Subcutaneous abdominal adipose tissue (tissue), 5 donors: Measurements from ENCODE around the gene MRPL37.

Source experiments
- H3K27ac ChIP-seq: one replicate; pipeline ENCODE4 v1.7.0; 2013; ENCODE audit warnings: low read depth, mild to moderate bottlenecking, inconsistent platforms, low read length, moderate library complexity
- H3K27me3 ChIP-seq, 5 donors: one replicate each; pipeline ENCODE4 v1.7.0; 2013; ENCODE audit warnings: low read length in 5 of 5, inconsistent platforms in 1 of 5; ENCODE audit not compliant: control insufficient read depth in 5 of 5, insufficient read depth in 4 of 5
- H3K36me3 ChIP-seq, 5 donors: one replicate each; pipeline ENCODE4 v1.7.0; 2013; ENCODE audit warnings: low read length in 5 of 5; ENCODE audit not compliant: control insufficient read depth in 5 of 5, insufficient read depth in 5 of 5
- H3K4me1 ChIP-seq, 5 donors: one replicate each; pipeline ENCODE4 v1.7.0; 2013; ENCODE audit warnings: low read length in 5 of 5, mild to moderate bottlenecking in 3 of 5, moderate library complexity in 1 of 5; ENCODE audit not compliant: control insufficient read depth in 5 of 5, insufficient read depth in 5 of 5
- H3K4me3 ChIP-seq, 5 donors: one replicate each; pipeline ENCODE4 v1.7.0; 2013; ENCODE audit warnings: low read length in 5 of 5, low read depth in 1 of 5
- H3K9ac ChIP-seq, 5 donors: one replicate each; pipeline ENCODE4 v1.7.0; 2013; ENCODE audit warnings: low read length in 5 of 5, mild to moderate bottlenecking in 4 of 5, moderate library complexity in 3 of 5
- H3K9me3 ChIP-seq, 5 donors: one replicate each; pipeline ENCODE4 v1.7.0; 2013; ENCODE audit warnings: low read length in 5 of 5; ENCODE audit not compliant: control insufficient read depth in 5 of 5
- donor health status: healthy.
- donor health status: healthy.
- donor health status: healthy.
- donor health status: healthy.
- donor health status: healthy.

MRPL37 gene

GRCh38 chr1:54171606-54172005, 28.4 kb upstream of the MRPL37 start:
- Histone ChIP-seq H3K36me3 (peaks cover 0 to 16% (median 5%) of the 10 kb centered on the region in 5 donors), H3K9ac (no peak overlapping the region), H3K9me3 (no peaks in the 10 kb centered on the region), H3K4me1 (peaks cover 2 to 12% (median 11%) of the 10 kb centered on the region in 5 donors), H3K27ac (no peak overlapping the region), H3K27me3 (no peaks in the 10 kb centered on the region), H3K4me3 (no peak overlapping the region)

DNA sequence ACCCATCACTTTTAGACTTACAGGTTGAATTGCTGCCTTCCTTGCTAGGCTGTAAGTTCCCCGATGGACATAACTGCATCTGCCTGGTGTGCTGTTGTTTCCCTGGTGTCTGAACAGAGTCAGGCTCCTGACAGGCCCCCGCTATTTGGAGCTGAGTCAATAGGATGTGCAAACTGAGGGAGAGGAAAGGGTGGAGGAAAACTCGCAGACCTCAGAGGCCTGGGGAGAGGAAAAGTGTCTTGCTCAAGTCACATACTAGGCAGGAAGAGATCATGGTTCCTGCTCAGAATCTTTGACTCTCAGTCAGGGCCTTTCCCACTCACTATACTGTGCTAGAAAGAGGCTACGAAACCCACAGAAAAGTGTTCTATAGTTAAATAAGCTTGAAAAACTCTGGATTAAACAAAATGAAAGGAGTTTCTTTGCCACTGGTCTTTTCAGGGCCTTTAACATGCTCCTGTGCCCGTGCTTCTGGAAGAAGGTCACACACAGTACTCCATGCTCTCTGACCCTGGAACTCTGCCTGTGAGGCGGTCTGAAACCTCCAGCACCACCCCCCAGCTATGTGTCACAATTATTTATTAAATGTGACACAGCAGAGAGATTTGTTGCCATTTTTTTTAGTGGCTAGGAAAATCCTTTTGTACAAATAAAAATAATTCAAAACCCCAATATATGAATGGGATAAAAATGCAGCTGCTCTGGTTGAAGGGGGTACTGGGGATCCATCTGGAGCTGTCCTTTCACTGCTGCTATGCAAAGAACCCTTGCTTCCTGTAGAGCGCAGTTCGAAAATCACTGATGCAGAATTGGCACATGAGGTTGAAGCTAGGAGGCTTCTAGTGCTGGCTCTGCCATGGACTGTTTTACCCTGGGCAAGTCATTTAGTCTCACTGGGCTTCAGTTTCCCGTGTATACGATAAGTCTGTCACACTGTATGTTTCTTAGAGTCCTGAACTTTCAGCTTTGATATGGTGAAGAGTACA, 27.1 kb upstream of the MRPL37 start:
- H3K27me3 ChIP-seq, result no peaks in the 10 kb centered on the region
- H3K4me3 ChIP-seq, result no peak overlapping the region
- H3K4me1 ChIP-seq, result peaks cover 0 to 12% (median 11%) of the 10 kb centered on the region in 5 donors
- peaks cover 0 to 28% (median 5%) of the 10 kb centered on the region in 5 donors for H3K36me3 ChIP-seq
- H3K9me3 ChIP-seq, result no peaks in the 10 kb centered on the region
- peak overlapping the region; percentile 13 for H3K27ac ChIP-seq
- H3K9ac ChIP-seq, result peak overlapping the region in 2 of 5 donors; percentile 41 to 45

- H3K27ac ChIP-seq, result peak overlapping the region; percentile 13
- H3K4me3 ChIP-seq, result no peak overlapping the region
These were observed 26.3 kb upstream of the MRPL37 start for GRCh38 chr1:54173681-54174080.

DNA sequence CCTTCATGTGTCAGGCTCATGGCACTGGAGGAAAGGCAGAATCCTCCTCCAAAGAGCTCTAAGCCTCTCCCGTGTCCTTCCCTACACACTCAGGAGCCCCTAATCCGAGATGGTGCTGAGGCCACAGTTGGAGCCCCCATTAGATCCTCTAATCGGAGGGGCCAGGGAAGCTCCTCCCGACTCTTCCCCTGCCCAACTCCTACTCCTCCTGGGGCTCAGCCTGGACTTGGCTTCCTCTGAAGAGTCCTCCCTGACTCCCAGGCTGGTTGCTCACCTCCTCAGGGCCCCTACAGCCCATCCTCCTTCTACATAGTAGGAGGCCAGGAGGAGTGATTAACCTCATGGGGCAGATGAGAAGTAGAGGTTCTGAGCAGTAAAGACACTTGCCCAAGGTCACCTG, 25.9 kb upstream of the MRPL37 start:
- no peaks in the 10 kb centered on the region for H3K9me3 ChIP-seq
- H3K27ac ChIP-seq, result no peak overlapping the region
- peaks cover 0 to 12% (median 11%) of the 10 kb centered on the region in 5 donors for H3K4me1 ChIP-seq
- peaks cover 0 to 40% (median 13%) of the 10 kb centered on the region in 5 donors for H3K36me3 ChIP-seq
- H3K27me3 ChIP-seq, result no peaks in the 10 kb centered on the region
- H3K9ac ChIP-seq, result no peak overlapping the region
- no peak overlapping the region for H3K4me3 ChIP-seq

More at GRCh38 chr1:54173681-54174080, 26.3 kb upstream of the MRPL37 start:
- no peaks in the 10 kb centered on the region for H3K27me3 ChIP-seq
- H3K36me3 ChIP-seq, result peaks cover 0 to 36% (median 9%) of the 10 kb centered on the region in 5 donors
- H3K9ac ChIP-seq, result no peak overlapping the region
- H3K4me1 ChIP-seq, result peaks cover 0 to 12% (median 11%) of the 10 kb centered on the region in 5 donors
- no peaks in the 10 kb centered on the region for H3K9me3 ChIP-seq

DNA sequence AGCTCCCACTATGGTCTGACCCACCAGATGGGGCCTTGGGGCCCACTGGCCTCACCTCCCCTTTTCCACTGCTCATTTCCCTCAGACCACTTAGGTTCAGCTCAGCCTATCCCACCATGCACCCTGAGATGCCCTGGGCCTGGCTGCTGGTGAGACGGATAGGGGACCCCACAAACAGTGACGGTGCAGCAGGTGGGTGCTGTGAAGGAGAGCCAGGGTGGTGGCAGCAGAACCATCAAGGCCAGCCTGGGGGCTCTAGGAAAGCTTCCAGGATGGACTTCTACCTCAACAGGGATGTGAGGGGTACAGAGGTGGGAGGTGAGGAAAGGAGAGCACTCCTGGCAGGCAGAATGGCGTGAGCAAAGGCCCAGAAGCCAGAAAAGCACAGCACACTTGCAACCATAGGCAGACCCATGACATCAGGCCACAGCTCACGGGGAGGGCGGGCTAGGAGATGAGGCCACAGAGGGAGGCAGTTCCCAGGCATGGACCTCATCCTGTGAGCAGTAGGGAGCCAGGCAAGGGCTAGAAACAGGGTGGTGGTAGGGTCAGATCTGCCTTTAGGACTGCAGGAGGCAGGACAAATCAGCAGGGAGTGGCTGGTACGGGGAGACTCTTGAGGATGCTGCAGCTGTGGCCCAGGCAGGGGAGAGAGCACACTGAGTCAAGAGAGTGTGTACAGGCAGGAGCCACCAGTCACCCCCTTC, 23.2 kb upstream of the MRPL37 start:
- Histone ChIP-seq H3K27me3 (no peaks in the 10 kb centered on the region), H3K27ac (no peak overlapping the region), H3K9me3 (no peaks in the 10 kb centered on the region), H3K36me3 (peaks cover 0 to 53% (median 27%) of the 10 kb centered on the region in 5 donors), H3K4me1 (peaks cover 0 to 12% (median 11%) of the 10 kb centered on the region in 5 donors), H3K9ac (no peak overlapping the region), H3K4me3 (no peak overlapping the region)

GRCh38 chr1:54177726-54178125, 22.2 kb upstream of the MRPL37 start:
- no peaks in the 10 kb centered on the region for H3K27me3 ChIP-seq
- no peak overlapping the region for H3K4me3 ChIP-seq
- H3K27ac ChIP-seq, result no peak overlapping the region
- H3K9ac ChIP-seq, result no peak overlapping the region
- H3K9me3 ChIP-seq, result no peaks in the 10 kb centered on the region
- H3K4me1 ChIP-seq, result peaks cover 0 to 10% (median 9%) of the 10 kb centered on the region in 5 donors
- peaks cover 0 to 53% (median 29%) of the 10 kb centered on the region in 5 donors for H3K36me3 ChIP-seq

DNA sequence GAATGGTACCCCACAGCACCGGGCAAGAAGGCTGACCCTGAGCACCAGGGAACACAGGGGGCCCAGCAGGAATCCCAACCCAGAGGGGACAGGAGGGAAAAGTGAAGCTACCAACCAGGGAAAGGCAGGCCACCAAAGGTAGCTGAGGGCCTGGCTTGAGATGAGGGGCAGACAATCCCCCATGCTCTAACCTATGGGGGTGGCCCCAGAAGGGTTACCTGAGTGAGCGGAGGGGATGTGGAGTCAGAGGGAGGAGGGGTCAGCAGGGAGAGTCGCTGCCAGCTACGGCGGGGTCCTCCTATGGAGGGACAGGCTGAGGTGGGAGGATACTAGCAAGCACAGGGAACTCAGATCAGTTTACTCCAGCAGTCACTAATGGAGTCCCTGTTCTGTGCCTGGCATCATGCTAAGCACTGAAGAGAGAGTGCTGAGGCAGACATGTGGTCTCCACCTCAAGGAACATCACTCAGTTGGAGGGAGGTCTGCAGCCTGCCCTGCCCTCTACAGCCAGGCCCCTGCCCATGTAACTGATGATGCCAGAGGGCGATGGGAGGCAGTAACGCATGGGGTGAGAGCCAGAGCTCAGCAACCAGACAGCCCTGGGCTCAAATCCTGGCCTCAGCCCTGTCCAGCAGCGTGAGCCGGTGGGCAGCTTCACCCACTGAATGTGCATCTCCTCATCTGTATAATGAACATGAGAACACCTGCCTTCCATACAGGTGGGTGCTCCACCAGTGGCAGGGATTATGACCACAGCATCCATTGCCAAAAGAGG, 21.5 kb upstream of the MRPL37 start:
- no peak overlapping the region for H3K9ac ChIP-seq
- no peak overlapping the region for H3K27ac ChIP-seq
- peaks cover 0 to 54% (median 31%) of the 10 kb centered on the region in 5 donors for H3K36me3 ChIP-seq
- no peaks in the 10 kb centered on the region for H3K9me3 ChIP-seq
- H3K27me3 ChIP-seq, result no peaks in the 10 kb centered on the region
- peaks cover 0 to 3% (median 2%) of the 10 kb centered on the region in 5 donors for H3K4me1 ChIP-seq
- no peak overlapping the region for H3K4me3 ChIP-seq

DNA sequence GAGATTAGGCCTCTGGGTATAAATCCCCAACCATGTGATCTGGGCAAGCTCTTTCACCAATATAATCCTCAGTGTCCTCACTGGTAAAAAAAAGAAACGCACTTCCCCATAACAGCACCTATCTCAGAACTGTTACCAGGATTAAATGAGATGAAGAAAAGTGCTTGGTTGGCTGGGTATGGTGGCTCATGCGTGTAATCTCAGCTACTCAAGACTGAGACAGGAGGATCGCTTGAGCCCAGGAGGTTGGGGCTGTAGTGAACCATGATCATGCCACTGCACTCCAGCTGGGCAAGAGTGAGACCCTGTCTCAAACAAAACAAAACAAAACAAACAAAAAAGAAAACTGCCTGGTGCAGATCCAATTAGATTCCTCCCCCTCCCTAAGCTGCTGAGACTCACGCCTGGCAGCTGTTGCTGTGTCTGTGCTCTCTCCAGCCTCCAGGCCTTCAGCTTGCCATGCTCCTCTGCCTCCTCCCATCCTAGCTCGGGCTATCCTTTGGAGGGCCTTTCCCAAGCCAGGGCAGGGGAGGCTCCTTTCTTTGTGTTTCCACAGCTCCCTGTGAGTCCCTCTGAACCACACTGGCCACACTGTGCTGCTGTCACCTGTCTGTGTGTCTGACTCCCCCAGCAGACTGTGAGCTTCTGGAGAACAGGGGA, 19.1 kb upstream of the MRPL37 start:
- peaks cover 0 to 45% (median 26%) of the 10 kb centered on the region in 5 donors for H3K36me3 ChIP-seq
- no peak overlapping the region for H3K9ac ChIP-seq
- no peaks in the 10 kb centered on the region for H3K4me1 ChIP-seq
- H3K27me3 ChIP-seq, result no peaks in the 10 kb centered on the region
- no peak overlapping the region for H3K27ac ChIP-seq
- H3K4me3 ChIP-seq, result no peak overlapping the region
- H3K9me3 ChIP-seq, result no peaks in the 10 kb centered on the region

GRCh38 chr1:54186056-54186455, 13.9 kb upstream of the MRPL37 start:
- no peak overlapping the region for H3K27ac ChIP-seq
- H3K4me1 ChIP-seq, result no peaks in the 10 kb centered on the region
- no peaks in the 10 kb centered on the region for H3K27me3 ChIP-seq
- H3K9me3 ChIP-seq, result no peaks in the 10 kb centered on the region
- H3K4me3 ChIP-seq, result no peak overlapping the region
- H3K36me3 ChIP-seq, result peaks cover 4 to 50% (median 39%) of the 10 kb centered on the region in 5 donors
- H3K9ac ChIP-seq, result no peak overlapping the region
